Stimulated activated CD8-positive, alpha-beta memory T cell treated with anti-CD3 and anti-CD28 coated beads, Interleukin-4, amount 100 ng/mL, for 4 hours (primary cell): Measurements from ENCODE around the gene SLC39A13.

Source experiments
- DNase-seq, 2 donors: peaks; one replicate each; pipeline ENCODE4 v3.0.0-alpha.2; 2020; ENCODE audit warnings: low read depth in 2 of 2, low spot score in 1 of 2

The SLC39A13 gene

DNA sequence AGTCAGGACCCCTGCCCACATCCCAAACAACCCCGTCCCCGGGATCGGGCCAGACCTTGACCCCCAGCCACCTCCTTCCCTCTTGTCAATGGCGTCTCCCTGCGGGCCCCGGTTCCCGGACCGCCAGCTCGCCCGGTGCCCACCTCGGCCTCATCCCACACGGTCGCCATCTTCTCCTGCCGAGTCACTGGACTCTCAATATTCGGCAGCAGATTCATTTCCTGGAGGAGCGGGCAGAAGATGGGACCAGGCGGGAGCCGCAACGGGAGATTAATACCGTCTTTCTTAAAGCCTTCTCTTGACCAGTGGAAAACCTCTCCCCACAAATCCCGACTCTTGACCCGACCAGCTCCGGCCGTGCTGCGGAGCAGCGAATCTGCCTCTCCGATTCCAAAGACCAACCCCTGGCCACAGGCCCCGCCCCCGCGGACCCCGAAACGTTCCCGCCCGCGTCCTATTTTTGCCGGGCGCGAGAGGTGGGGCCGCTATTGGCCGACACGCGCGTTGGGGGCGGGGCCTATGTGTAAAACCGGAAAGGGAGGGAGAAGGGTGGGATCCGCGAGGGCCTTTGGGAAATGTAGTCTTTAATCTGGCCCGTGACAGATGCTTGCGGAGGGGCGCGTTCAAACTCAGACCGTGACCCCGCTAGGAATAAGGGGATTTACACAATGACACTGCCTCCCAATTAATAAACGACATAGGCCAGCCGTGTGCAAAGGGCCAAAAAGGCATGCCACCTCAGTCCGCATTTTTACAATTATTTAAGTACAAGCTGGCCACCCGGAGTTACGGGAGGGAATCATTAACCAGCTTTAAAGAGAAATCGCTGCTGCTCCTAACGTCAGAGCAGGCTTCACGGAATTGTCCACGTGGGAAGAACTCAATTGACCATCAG lies 17.9 kb downstream of the SLC39A13 start, which contains the start of gene PSMC3:
PSMC3 (minus strand) TSS at position 378 of the 895 bp plus-strand sequence; CDS start at position 218, 160 bp downstream.
- DNase-seq, result peak; percentile 97 to 98

DNA sequence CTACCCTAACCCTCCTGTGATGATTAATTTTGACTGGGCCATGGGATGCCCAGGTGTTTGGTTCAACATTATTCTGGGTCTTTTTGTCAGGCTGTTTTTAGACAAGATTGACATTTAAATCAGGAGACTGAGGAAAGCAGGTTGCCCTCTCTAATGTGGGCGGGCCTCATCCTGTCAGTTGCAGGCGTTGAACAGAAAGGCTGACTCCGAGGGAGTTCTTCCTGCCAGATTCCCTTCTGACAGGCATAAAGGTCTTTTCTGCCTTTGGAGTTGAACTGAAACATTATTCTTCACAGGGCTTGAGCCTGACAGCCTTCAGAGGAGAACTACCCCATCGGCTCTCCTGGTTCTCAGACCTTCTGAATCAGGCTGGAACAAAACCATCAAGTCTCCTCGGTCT lies 22.1 kb downstream of the SLC39A13 start:
- DNase-seq, result no peak

- no peak for DNase-seq
These were observed 23.1 kb downstream of the SLC39A13 start for GRCh38 chr11:47431356-47432083.

- no peak for DNase-seq
These were observed 24.8 kb downstream of the SLC39A13 start for GRCh38 chr11:47433157-47433556.

GRCh38 chr11:47434011-47434786 lies 25.8 kb downstream of the SLC39A13 start:
- DNase-seq, result no peak

DNA sequence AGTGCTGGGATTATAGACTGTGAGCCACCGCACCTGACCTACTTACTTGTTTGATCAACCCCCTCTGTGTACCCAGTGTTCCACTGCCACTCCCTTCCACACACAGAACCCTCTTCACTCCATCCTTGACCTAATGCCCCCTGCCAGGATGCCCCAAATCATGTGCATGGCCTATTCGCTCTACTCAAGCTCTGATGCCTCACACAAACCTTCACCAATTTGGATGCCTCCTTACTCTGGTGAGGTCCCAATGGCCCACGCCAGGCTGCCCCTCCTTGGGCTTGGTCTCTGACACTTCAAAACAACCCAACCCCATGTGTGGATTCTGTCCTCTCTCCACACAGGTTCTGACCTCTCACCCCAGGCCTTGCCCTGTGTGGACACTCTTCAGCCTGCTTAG lies 27.3 kb downstream of the SLC39A13 start:
- no peak for DNase-seq

GRCh38 chr11:47436726-47437125 lies 28.3 kb downstream of the SLC39A13 start:
- no peak for DNase-seq

- DNase-seq, result no peak
These were observed 28.9 kb downstream of the SLC39A13 start for GRCh38 chr11:47437218-47437745.

DNA sequence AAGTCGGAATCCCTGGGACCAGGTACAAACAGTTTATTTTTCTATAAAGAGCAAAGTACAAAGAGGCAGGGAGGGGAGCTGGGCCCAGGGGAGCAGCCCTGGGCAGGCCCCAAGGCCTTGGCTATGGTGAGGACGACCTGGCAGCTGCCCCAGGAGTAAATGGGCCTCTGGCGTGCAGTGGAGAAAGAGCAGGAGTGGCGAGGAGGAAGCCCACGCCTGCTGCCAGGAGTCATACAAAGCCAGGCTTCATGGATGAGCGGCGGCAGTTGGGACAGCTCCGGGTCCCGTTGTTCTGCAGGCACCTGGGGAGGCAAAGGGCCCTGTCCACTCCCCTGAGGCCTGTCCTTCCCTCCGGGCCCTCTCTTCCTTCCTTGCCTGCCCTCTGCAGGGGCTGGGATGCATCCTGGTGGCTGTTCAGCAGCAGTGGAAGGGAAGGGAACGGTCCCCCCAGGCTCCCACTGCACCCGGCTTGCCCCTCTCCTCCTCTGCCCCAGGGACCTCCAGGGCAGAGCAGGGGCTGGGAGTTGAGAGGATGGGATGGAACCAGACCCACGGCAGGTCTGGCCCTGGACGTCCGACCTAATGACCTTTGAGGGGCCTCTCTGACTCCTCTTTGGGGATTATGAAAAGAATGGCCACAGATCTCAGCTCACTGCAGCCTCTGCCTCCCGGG lies 29.5 kb downstream of the SLC39A13 start:
- no peak for DNase-seq

- DNase-seq, result no peak
These were observed 30.3 kb downstream of the SLC39A13 start for GRCh38 chr11:47438721-47439120.

- DNase-seq, result no peak
These were observed 31.7 kb downstream of the SLC39A13 start for GRCh38 chr11:47440054-47440476.

GRCh38 chr11:47441421-47441820 lies 33.0 kb downstream of the SLC39A13 start:
- no peak for DNase-seq

DNA sequence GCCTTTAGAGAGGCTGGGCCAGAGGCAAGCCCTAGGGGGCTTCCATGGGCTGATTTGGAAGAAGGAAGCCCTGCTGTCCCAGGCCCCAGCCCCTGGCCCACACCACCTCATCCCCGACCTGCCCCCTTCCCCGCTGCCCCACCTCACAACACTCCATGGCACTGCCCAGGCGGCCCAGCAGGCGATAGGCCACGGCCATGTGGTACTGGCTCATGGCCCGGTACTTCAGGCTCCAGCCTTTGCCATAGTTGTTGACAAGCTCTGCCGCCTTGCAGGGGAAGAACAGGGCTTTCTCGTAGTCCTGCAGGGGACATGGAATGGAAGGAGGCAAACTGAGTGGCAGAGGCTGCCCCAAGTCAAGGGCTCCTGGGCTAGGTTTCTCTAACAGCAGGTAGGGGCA lies 34.1 kb downstream of the SLC39A13 start:
- no peak for DNase-seq

GRCh38 chr11:47443028-47443700 lies 34.8 kb downstream of the SLC39A13 start:
- DNase-seq, result no peak

DNA sequence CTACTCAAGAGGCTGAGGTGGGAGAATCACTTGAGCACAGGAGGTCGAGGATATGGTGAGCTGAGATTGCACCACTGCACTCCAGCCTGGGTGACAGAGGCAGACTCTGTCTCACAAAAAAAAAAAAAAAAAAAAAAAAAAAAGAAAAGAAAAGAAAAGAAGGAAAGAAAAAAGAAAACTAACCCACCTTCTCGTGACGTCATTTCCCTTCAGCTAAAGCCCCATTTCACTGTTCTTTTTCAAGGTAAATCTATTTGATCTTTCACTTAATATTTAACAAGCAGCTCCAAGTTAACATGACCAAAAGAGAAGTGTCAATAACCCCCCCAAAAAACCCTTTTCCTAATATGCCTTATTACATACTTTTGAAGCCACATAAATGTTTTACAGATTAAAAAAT lies 35.4 kb downstream of the SLC39A13 start:
- no peak for DNase-seq

- no peak for DNase-seq
These were observed 37.5 kb downstream of the SLC39A13 start for GRCh38 chr11:47445840-47446239.

DNA sequence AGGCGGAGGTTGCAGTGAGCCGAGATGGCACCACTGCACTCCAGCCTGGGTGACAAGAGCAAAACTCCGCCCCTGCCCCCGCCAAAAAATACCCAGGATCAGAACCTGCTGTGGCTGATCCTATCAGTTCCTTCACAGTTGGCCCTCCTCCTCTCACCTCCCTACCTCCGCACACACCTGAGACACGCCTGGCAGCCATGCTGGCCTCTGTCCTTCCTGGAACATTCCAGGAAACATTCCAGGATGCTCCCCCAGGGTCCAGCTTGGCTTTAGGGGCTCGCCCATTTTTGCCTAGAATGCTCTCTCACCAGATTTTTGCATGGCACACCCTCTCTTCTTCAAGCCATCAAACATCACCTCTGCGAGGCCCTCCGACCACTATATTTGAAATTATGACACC lies 38.4 kb downstream of the SLC39A13 start:
- no peak for DNase-seq

DNA sequence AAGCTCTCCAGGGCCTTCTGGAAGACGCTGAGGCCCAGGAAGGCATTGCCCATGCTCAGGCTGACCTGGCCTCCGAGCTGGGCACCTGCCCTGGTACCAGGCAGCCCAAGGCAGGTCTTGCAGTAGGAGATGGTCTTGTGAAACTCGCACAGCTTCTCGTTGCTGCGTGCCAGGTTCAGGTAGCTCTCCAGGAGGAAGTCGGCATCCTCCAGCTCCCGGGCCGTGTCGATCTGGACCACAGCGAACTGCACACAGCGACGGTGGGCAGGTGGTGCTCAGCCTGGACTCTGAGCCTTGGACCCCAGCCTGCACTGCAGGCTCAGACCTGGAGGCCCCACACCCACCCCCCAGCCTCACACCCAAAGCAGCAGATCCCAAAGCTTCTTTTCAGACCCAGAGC lies 39.5 kb downstream of the SLC39A13 start:
- DNase-seq, result no peak

DNA sequence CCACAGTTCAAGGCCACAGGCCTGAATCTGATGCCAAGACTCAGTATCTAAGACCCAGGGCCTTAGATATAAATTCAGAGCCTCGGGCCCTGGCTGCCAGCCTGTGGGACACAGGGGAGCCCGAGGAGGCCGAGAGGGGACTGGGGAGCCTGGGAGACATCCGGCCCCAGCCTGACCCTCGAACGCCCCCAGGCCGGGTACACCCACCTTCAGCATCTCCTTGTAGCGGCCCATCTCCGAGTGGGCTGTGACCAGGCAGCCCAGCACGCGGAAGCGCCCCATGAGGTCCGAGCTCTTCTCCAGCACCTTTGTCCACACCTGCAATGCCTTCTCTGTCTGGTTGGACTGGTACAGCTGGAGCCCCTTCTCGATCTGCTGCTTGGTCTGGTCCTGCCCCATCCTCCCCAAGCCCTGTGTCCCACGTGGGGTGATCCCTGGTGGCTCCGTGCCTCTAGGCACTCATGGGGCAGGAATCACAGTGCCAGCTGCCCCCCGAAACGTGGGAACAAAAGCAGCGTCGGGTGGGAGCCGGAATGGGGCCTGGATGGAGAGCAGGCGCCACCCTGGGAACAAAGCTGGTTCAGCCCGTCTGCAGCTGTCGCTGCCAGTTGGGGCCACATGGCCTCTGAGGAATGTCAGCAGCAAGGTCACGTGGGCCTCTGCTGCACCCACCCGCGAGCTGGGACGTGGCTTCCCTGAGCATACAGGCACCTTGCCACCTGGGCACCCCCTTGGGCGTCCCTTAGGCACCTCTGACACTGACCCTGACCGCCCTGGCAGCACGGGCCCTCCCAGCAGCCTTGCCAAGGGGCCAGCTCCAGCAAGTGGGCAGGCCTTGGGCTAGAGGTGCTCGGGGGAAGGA lies 40.4 kb downstream of the SLC39A13 start, which contains the start of gene RAPSN:
RAPSN (minus strand) TSS at position 571 of the 862 bp plus-strand sequence; CDS start at position 399, 172 bp downstream.
- DNase-seq, result no peak
